Measurements from ENCODE around the gene TMEM94.

The TMEM94 gene

DNA sequence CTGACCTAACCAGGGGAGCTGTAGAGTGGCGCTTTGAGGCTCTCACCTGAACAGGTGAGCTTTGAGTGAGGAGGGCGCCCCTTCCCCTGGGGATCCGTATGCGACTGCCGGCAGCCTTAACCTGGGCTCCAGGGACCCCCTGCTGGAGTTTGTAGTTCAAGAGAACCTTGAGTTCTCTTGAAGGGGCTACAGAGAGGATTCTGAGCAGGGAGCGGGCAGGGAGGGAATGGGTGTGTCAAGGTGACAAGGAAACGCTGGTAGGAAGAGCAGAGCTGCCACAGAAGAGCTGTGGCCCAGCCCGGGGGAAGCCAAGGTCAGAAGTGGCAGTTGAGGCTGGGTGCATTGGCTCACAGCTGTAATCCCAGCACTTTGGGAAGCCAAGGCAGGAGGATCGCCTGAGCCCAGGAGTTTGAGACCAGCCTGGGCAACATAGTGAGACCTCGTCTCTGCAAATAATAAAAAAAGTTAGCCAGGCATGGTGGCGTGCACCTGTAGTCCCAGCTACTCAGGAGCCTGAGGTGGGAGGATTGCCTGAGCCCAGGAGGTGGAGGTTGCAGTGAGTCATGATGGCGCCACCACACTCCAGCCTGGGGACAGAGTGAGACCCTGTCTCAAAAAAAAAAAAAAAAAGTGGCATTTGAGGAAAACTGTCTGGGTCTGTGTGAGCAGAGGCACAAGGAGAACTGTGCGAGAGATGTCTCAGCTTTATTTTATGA lies 70.3 kb downstream of the TMEM94 start:
- DNase-seq (ENCODE audit: low read depth) = no peak

GRCh38 chr17:75530837-75531720 lies 74.6 kb downstream of the TMEM94 start:
- no peak for DNase-seq (ENCODE audit: low read depth)

DNA sequence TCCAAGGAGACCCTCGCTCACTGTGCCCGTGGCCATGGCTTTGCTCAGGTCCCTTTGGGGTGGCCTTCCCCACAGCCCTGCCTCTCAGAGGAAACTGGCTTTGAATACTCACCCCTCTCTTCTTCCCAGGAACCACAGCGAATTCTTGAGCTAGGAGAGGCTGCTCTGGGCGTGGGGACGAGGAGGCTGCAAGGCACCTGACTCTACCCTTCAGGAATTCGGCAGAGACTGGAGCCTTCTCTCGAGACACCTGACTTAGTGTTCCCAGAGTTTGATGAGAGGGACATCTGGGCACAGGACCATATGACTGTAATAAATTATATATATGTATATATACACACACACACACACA lies 75.3 kb downstream of the TMEM94 start:
- DNase-seq (ENCODE audit: low read depth) = no peak

DNA sequence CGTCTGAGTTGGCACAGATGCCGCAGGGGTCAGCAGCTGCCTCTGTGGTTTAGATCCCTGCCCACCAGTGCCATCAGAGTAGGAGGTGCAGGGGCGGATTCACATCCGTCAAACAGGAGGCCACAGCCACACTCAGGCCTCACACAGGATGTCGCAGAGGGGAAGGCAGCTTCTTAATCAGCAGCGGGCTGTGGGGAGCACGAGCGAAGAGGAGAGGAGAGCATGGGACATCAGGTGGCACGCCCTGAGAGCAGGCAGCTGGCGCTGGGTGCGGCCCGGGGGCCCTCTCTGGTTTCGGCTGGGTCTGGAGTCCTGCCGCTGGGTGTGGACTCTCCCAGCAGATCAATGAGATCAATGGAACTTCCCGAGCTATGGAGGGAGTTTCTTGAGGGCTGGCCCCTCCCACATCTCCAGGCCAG lies 78.7 kb downstream of the TMEM94 start:
- DNase-seq (ENCODE audit: low read depth) = peak; percentile 37

DNA sequence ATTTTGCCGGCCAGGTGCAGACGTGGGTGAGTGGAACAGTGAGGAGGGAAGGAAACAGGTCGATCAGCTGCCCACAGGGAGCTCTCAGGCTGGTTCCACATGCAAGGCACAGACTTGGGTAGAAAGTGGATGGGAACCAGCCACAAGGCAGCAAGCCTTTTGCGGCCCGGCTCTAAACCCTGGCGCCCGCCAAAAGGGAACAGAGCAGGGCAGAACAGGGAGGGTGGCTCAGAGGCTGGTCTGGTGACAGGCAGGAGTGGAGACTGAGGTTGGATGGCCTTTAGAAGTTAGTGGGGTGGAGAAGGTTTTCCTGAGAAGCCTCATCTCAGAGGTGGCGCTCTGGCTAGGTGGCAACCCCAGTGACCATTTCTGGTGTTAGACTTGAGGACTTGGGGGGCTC lies 79.4 kb downstream of the TMEM94 start:
- DNase-seq (ENCODE audit: low read depth) = no peak

DNA sequence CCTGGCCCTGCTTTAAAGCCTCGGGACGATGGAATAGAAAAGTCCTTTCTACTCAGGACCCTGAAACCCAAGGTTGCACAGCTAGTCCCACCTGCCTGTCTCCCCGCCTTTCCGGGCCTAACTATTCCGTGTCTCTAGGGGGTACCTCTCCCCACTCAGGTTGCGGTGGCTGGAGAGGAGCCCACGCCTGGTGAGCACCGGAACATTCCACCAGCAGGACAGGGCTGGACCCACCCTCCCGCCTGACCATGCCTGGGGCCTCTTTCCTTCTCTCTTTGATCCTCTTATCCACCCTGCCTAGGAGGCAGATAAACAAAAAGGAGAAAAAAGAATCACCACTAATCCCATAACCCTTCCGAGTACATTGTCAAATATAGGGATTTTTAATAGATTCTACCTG lies 79.9 kb downstream of the TMEM94 start:
- DNase-seq (ENCODE audit: low read depth) = no peak

DNA sequence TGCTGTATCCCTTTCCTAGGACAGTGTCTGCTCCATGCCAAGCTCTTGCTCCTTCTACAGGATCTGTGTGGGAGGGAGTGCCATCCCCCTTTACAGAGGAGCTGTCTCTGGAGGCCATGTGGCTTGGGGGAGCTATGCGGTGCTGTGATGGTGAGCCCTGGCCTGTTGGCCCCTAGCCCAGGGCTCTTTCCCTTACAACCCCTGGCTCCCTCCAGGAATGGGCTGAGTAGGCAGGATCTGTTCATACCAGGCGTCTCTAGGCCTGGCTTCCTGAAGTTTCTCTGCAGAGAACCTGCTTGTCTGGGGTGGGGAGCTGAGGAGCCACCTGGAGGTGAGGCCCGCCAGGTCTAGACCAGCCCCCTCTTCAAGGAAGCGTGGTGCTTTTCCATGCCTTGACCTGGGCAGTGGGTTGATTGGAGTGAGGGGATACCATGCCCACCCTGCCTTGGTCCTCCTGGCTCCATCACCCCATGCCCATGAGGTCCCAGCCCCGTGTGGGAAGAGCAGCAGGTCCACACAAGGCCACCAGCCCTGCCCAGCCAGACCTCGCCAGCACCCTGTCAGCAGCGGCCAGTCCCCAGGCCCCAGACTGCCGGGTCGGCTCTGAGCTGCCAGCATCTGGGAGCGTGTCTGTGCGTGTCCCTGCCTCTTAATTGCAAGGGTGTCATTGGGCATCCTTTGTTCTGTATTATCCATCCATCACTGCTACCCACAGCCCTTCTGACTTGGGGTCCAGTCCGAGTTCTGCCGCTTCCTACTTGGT lies 83.7 kb downstream of the TMEM94 start:
- no peak for DNase-seq (ENCODE audit: low read depth)

GRCh38 chr17:75540923-75541503 lies 84.6 kb downstream of the TMEM94 start:
- no peak for DNase-seq (ENCODE audit: low read depth)

DNA sequence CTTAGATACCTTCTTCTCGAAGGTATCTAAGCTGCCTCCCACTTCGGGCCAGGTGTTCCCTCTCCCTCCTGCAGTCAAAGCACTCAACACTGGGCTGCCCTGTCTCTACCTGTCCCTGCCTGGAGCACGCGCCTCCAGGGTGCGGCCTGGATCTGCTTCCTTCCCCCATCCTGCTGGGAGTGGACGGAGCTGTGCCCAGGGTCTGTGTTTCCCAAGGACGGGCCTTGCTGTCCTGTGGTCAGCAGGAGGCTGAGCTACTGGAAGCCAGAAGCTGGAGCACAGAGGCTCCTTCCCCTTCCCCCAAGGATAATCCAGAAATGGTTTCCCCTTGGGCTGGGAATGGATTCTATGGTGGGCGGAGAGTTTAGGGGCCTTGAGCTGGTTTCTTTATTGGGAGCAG lies 85.8 kb downstream of the TMEM94 start:
- DNase-seq (ENCODE audit: low read depth) = no peak

DNA sequence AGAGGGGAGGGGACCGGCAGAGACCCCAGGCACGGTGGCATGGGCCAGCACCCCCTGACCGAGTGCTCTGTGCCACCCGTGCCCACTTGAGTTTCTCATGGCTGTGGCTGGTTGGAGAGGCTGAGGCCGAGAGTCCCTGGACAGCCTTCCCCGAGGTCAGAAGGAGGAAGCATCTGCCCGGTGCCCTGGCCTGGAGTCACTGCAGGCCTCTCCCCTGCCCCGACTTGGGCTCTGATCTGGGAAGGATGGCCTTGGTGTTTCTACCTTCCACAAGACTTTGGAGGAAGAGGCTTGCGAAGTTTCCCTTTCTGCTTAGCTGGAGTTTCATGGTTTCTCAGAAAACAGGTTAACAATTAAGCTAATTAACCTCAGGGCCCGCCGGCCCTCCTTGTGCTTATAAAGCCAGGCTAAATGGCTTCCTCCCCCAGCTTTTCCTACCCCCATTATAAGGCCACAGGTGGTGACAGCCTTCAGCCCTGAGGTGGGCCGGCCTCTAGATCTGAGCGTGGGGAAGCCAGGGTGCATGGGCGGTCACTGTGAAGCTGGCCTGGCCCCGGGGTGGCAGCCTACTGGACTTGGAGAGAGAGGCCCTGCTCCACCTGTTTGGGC lies 86.4 kb downstream of the TMEM94 start:
- DNase-seq (ENCODE audit: low read depth) = no peak

- DNase-seq (ENCODE audit: low read depth) = no peak
Observed at GRCh38 chr17:75544250-75544649, 87.8 kb downstream of the TMEM94 start.

DNA sequence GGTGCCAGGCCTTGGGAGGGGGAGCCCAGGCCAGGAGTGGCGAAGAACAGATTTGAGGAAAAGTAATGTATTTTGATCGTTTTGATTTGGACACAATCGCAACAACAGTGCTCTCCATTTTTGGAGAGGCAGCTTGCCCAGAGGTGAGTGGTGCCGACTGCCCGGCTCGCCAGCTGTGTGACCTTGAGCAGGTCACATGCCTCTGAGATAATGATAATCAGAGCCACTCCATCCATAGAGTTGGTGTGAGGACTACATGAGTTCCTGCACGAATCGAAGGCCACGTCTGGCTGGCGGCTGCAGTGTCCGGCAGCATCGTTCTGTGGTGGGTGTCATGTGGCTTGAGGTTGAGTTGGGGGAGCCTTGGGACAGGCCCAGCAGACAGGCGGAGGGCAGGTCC lies 89.7 kb downstream of the TMEM94 start:
- DNase-seq (ENCODE audit: low read depth) = no peak

GRCh38 chr17:75547091-75547490 lies 90.7 kb downstream of the TMEM94 start:
- DNase-seq (ENCODE audit: low read depth) = no peak

DNA sequence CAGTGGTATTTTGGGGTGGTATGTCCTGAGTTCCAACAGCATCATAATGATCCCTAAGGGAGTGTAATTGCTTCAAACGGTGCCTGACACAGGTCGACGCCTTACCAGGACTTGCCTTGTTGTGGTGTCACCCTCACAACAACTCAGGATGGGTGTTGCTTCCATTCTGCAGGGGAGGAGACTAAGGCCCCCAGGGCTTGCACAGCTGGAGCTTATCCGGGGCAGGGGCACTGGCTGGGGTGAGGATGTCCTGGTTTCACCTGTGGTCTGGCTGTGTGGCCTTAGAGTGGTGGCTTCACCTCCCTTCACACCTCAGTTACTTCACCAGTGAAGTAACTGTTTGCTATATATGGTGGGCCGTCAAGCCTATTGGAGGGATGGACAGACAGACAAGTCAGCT lies 92.4 kb downstream of the TMEM94 start:
- no peak for DNase-seq (ENCODE audit: low read depth)

Measured in activated T-cell treated with anti-CD3 and anti-CD28 coated beads for 1 hour (primary cell).